SK-N-DZ (cell line): ENCODE results near the gene KIF6.

Source experiments
- DNase-seq: peaks from one replicate; pipeline ENCODE4 v3.0.0-alpha.2; 2015; ENCODE audit warnings: low spot score

KIF6 gene

DNA sequence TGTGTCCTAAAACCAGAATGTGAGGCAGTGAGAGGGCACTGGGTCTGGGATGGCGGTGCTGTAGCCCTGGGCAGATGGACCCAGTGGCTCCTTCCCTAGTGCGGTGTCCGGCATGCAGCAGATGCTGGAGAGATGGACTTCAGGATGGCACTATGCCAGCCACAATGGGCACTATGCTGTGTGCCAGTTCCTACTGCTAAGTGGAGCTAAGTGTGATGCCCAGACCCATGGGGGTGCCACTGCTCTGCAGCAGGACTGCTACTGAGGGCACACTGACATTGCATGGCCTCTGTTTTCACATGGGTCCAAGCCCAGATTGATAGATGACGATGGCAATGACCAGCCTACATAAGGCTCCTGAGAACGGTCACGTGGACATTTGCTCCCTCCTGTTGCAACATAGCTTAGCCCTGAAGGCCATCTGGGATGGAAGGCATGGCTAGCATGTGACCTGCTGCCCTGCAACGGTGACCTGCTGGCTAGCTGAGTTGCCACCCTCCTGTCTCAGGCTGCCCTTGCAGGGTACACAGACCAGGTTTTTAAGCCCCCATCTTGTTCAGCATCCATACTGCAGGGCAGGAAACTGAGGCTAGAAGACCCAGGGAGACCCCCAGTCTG lies 371.4 kb downstream of the KIF6 start:
- no peak for DNase-seq

DNA sequence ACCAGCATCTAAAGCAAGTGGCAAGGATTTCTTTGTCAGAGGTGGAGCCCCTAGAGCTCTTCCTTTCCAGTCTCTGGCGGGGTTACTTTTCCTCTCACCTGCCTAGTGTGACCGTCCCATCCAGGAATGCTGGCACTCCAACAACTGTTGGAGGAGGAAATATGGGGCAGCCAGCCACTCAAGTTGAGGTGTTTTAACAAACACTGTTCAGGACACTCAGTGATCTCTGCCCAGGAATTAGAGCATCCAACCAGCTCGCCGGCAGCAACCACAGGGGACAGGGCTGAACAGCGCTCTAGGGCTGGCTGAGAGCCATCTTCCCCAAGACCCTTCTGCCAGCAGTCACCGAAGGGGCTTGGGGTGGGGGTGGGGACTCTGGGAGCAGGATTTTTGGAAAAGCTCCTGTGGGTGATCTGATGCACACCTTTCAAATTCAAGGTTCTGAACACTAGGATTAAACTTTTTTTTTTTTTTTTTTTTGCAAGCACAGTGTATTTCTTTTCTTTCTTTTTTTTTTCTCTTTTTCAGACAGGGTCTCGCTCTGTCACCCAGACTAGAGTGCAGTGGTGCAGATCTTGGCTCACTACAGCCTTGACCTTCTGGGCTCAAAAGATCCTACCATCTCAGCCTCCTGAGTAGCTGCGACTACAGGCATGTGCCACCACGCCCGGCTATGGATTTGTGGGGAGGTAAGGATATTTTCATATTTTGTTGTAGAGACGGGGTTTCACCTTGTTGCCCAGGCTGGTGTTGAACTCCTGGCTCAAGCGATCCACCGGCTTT lies 374.3 kb downstream of the KIF6 start:
- no peak for DNase-seq

DNA sequence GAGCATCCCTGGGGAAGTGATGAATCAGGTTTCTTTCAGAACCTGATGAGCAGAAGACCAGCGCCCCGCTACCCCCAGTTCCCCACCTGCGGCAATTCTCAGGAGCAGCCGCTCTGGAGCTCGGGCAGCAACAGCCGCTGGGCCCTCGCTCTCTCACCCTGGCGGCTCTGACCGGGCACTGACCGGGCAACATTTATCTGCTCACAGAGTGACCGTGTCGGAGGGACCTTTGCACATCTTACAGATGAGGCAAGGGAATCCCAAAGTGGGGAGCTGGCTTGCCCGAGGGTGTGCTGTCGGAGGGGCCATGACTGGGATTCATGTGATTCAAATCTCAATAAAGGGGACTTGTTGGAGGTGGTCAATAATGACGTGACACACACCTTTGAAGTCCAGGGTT lies 376.5 kb downstream of the KIF6 start:
- DNase-seq: no peak

DNA sequence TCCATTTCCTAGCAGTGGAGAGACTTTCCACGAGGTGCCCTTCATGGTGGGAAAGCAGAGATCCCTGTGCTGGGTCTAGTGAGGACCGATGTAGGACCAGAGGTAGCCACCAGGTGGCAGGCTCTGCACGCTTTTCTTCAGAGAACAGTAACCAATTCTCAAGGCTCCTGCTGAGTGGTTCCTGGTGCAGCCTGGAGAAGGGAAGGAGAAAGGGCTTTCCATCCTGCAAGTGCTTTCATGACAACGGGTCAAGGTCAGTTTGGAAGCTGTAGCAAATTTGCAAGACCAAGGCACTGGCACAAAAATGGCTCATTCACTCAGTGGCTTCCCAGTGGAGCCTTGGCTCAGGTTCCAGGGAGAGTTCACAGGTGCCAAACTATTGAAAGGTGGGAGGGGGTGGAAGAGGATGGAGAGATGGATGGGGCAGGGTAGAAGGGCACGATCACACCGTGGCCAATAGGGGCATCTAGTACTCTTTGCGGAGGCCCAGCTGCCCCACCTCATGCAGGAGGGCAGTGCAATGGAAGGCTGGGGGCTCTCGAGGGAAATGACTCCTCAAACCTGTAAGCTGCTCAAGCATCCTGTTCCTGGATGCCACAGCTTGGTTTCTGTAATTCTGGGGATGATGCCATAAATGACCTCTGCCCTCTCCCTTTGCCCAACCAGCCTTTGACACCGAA lies 377.2 kb downstream of the KIF6 start:
- DNase-seq: peak; percentile 55

DNA sequence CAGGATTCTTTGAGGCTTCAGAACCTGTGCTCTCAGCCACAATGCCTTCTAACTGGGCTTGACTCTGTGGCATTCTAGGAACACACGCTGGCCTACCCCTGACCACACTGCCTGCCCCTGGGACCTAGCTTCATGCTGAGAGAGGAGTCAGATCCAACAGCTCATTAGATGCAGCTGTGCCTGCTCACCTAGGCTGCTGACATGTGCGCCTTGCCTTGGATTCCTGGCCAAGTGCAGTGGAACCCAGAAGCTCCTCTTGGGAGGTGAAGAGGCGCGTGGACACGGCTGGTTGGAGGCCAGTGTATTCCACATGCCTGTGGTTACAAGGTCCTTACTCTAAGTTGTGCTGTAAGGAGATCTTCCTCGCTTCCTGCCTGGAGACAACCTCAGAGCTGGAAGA lies 378.0 kb downstream of the KIF6 start:
- no peak for DNase-seq

DNA sequence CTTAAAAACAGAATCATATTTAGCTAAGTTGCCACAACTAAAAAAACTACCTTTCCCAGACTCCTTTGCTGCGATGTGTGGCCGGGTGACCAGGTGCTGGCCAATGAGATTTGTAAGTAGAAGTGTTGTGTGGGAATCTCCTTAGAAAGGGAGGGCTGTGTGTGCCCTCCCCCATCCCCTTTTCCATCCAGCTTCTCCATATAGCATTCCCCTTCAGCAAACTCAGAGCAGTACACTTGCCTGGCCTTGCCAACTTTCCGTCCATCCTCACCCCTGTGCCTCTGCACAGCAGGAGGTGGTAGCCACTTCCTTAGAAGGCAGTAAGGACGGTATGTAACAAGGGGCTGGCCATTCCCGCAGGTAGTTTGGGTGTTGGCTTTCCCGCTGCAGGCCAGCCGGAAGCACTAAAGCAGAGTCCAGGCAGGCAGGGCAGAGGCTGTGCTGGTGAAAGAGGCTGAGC lies 380.4 kb downstream of the KIF6 start:
- DNase-seq: no peak

DNA sequence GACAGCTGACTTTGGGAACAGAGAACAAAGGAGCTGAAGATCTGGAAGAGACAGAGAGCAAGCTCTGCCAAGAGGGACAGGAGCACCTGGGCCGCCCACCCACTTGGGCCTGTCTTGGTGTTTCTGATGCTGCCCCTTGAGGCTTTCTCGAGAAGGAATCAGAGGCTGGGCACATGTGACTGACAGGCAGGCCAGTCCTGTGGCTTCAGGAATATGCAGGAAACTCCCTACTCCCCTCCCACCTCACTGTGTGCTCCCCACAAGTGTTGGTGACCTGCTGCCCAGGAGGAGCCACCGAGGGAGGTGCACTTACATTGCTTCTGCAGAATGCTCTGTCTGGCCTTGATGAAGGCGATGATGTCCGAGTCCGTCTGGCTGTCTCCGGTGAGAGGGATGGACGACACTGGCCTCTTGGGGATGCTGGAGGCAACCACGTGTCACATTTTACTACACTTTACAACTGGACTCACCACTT lies 381.8 kb downstream of the KIF6 start:
- no peak for DNase-seq

DNA sequence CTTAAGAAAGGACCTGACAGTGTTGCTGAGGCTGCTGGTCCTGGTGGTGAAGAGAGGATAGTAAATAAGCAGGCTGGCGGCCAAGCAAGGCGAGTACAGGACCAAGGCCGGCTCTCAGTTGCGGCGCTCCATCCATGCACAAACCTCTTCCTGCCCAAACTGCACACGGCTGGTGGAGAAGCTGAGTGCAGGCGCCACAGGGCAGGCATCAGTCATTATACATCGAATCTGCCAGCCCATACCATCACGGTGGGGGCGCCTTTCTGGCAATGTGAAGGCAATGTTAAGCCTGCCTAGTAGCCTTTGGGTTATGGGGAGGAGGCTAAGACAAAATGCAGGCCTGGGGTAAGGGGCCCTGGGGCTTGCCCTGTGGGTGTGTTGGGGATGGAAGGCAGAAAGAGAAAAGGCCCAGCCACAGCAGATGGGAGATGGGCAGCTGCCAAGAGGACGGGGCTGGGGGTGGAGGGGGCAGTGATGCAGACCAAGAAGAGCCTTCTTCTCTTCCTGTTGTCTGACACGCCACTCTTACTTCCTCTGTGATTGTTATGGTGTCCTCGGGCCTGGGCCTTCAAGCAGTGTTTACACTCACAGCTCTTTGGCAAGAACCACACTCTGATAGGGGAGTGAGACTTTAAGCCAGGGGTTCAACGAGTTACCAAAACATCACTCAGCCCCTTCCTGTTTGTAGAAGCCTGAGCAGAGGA lies 382.4 kb downstream of the KIF6 start:
- no peak for DNase-seq

DNA sequence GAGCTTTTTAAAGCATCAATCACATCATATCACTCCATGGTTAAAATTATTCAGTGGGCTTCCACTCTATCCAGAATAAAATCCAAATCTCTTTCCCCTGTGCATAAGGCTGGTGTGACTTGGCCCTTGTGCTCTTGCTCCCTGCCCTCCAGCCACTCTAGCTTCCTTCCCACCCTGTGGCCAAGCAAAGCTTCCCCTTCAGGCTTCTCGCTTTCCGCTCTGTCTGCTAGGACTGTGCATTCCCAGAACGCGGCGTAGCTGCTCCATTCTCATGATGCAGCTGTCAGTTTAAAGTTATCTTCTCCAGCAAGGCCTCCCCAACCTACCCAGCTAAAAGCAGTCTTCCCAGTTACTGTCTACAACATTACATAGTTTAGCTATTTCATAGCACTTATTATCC lies 383.3 kb downstream of the KIF6 start:
- DNase-seq: no peak

DNA sequence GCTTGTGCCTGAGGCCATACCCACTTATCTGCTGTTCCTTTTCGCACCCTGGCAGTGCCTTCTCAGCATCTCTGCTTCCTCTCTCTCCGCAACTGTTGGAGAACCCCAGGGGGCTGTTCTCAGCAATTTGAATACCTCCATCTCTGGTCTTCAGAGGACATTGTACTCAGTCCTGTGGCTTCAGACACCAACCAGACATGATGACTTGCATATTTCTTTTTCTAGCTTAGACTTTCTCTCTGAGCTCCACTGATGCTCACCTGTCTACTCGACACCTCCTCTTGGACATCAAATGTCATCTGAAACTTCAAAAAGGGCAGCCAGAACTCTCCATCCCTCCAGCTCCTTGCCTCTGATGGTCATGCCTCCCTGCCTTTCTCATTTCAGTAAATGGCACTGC lies 383.9 kb downstream of the KIF6 start:
- DNase-seq: no peak

DNA sequence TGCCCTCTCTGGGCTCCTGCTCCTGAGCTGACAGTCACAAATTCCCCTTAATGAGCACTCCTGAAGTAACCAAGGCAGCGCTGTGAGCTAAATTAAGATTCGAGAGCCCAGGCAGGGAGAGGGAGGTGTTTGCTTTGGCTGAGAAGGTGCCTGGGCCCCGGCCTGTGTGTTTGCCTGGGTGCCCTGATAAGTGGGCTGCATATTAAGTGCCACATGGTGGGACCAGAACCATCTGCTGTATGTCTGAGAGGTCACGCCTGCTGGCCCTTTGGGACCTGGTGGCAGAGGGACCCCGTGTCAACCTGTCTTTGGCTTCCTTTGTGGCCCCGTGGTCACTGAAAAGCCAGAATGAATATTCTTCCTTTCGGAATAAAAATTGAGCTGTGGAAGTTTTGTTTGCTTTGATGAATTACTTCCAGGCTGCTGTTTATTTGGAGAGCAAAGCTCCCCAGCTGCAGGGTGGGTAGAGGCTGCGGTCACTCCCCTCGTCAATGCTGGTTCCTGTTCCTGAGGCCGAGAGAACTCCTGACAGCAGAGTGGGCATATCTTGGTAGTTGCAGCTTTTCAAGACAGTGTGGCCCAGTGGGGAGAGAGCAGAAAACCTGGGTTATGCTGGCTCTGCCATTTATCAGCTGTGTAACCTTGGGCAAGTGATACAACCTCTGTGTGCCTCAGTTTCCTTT lies 385.2 kb downstream of the KIF6 start:
- no peak for DNase-seq

DNA sequence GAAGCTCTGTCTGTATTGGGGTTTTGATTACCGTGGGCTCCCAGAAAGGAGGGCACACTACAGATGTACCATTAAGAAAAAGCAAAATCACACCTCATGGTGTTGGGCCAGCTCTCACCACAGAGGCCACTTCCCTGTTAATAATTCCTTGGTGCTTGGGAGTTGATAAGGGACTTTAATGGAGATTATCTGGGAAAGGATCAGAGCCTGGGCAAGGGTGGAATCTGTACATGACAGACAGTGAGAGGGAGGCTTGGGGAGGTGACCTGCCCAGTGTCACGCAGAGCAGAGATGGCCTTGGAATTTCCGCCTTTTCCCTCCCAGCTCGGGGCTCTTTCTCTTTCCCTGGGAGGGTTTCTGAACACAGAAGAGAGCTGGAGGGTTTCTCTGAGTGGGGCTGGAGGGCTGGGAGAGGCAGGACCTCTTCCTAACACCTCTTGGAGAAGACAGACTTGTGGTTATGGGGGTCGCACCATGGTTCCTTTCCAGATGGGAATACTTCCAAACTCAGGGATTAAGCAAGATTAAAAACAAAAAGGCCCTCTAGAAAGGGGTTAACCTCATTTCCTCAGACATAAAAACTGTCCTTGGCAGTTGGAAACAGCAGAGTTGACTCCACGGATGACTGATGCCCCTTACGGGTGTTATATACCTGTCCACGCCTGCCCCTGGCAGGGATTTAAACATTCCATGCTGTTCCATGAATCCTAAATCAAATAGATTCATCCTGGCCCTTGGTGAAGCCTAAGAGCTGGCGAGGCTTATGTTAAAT lies 385.9 kb downstream of the KIF6 start:
- DNase-seq: no peak

DNA sequence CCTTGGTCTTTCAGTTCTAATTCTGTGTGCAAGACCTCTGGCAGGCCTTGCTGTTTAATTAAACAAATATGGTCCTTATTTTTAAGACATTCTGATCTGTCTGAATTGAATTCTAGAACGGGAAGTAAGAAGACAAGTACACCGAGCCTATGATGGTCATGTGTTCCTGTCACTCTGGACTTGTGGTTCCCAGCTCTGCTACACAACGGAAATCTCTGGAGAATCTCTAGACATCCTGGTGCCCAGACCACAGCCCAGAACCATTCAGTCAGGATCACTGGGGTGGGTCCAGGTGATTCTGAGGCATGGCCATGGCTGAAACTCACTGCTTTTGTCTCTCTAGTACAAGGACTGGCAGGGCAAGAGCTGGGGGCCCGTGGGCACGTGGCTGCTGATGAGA lies 386.8 kb downstream of the KIF6 start:
- DNase-seq: no peak

DNA sequence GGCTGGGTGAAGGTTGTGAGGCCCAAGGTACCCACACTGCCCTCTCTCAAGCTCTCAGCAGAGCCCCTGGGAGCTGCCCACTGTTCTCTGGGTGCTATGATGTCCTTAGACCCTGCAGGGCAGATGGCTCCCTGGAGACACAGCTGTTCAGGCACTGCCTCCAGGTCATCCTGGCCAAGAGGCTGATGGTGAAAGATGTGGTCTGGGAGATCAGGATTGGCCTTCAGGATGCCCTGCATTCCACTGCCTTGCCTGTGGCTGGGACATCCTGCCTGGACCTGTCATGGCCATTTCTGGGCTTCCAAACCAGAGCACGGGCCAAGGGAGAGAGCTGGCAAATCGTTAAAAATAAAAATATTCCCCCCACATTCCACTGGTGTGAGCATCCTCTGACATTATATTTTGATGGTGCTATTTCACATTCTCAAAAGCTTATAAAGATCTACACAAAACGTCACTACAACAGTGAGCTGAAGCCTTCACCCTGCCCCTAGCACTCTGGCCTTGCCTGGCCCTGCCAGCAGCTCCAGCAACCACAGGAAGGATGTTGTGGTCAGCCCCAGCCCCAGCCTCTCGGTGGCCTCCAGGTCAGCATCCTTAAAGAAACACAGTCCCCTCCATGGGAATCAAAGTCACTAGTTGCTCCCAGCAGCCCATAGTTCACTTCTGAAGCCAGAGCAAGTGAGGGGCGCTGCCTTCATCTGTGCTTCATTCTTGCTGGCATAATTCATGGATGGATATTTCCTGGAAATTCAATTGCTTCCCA lies 389.2 kb downstream of the KIF6 start:
- no peak for DNase-seq

DNA sequence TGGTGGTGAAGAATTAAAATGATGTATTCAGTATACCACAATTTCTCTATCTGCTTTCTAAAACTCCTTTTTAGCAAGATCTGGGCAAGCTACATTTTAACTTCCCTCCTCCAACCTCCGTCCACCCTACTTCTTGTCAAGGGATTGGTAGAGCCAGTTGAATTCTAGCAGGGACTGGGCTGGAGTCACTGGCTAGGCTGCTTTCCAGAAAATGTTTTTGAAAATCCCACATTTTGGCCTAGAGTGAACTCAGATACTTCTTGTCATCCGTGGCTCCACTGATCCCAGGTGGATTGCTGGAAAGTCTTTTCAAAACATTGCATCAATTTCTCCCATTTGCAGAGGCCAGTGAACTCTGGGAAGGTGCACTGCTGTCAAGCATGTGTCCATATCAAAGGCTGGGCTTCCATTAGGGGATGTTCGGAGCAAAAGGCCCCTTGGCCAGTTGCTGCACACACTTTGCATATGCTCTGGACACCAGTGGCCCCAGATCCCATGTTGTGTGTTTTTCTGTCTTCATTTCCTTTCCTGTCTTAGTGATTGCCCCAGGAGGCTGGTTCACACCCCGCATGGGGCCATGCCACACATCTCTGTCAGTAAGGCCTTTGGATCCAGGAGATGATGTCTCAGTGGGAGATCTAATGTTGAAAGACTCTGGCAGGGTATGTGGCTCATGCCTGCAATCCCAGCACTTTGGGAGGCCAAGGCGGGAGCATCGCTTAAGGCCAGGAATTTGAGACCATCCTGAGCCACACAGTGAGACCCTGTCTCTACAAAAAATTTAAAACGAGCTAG lies 391.4 kb downstream of the KIF6 start:
- DNase-seq: no peak

DNA sequence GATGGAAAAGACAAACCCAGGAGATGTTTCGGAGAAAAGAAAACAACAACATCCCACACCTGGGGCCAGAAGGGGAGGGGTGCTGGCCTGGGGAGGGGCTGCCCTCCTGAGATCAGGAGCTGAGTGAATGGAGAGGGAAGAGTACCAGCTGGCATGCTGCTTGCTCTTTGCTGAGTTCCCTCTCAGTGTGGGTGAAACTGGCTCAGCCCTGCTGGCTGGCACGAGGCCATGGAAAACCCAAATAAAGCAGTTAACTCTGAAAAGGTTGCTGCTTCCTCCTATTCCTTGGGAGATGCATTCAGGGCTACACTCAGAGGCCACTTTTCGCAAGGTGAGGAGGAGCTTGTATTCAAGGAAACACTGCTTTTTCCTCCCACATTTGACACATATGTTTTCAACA lies 394.7 kb downstream of the KIF6 start:
- no peak for DNase-seq

DNA sequence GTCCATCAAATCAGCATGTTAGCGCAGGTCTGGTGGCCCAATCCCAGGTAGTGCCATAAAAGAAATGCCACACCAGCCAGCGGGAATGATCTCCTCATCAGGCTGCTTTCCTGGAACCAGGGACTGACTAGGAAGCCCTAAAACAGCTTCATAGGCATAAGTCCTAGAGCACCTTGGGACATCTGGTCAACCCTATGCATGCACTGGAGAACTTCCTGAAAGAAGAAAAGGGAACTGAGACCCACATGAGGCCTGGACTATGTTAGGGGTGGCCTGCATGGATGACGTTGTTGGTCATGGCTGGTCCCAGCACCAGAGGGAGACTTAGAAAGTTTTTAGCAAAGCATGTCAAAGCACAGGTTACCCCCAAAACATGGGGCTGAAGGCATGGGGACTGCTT lies 395.2 kb downstream of the KIF6 start:
- DNase-seq: no peak

DNA sequence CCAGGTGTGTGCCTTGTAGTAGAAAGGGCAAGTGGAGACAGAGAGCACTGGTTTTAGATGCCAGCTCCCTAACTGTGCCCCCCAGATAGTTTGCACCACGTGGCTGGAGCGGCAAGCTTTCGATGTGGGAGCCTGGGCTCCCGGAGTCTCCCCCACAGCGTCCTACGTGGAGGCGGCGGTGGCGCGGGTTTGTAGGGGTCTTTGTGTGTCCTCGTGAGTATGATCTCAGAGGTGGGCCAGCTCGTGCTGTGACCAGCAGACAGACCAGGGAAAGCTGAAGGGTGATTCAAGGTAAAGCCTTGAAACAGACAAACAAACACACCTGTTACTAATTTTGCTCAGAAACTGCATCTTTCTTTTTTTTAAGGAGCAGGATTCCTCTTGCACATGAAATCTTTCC lies 397.1 kb downstream of the KIF6 start:
- DNase-seq: no peak

DNA sequence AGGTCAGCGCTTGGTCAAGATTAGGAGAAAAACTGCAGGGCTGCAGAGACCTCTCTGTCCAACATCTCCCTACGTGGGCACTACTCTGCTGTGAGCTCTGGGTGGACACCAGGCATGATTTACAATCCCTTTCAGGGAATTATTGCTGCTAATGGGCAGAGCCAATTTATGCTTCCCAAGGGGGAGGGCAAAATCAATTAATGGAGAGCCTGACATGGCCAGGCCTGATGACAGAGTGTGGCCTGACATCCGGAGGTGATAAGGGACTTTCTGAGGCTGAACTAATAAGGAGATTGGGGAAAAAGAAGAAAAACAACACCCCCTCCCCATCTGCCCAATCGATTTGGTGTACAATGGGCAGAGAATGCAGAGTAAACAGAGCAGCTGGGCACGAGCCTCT lies 397.7 kb downstream of the KIF6 start:
- no peak for DNase-seq
